GM21825 (cell line): ENCODE results near the gene GPR87.

Experiments used
- ATAC-seq: cut with Tn5 transposase; IDR thresholded peaks from one replicate; pipeline ENCODE4 v1.9.1; 2021; ENCODE audit warnings: mild to moderate bottlenecking, moderate library complexity; ENCODE audit not compliant: unreplicated experiment

The GPR87 gene

DNA sequence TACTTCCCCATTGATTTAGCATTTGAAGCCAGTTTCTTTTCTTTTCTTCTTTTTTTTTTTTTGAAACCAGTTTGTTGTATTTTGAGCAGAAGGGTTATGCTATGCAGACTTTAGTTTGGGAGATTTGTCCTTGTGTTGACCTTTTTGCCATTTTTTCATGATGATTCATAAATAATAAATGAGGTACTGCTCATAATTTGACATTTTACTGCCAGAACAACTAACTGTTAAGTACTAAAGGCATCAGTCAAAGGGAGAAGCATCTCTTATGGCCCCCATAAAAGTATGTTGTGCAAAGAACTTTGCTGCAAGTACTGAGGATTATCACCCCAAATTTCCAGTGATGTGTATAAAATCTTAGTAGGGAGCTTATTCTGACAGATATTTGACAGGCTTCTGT, 1.7 kb upstream of the GPR87 start:
- ATAC-seq, result no peak

GRCh38 chr3:151315846-151316245, 774 bp downstream of the GPR87 start:
- ATAC-seq, result no peak

GRCh38 chr3:151315136-151315535, 1.5 kb downstream of the GPR87 start:
- ATAC-seq, result no peak

DNA sequence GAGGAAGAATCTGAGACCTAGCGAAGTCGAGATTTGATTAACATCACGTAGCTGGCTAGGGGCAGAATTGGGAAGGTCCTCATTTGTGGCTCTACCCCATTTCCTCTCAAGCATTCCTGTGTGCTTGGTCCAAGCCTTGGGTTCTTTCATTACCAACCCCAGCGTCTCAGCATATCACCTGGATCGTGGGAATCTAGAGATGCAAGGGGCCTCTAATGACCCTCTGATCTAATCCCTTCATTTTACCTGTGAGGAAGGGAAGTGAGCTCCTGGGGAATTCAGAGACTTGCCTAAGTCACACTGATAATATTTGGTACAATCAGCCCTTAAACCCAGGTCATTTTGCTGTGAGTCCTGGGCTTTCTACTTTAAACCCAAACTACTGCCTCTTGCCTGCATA, 2.0 kb downstream of the GPR87 start:
- ATAC-seq, result no peak

GRCh38 chr3:151314137-151314536, 2.5 kb downstream of the GPR87 start:
- ATAC-seq, result no peak

DNA sequence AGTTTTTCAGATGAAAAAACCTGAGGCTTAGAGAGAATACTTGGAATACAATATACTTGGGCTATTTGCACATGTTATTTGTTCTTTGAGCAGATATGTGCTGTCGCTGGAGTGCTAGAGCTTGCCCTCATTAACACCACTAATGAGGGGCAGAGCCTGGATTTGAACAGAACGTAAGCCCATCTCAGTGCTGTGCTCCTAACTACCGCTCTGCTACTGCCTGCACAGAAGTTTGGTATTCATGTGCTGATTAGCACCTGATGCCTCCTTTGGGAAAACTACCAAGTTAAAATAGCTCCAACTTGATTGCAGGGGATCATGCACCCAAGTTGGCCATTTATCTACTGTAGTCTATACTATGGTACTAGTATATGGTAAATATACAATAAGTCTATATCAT, 3.6 kb downstream of the GPR87 start:
- no peak for ATAC-seq

DNA sequence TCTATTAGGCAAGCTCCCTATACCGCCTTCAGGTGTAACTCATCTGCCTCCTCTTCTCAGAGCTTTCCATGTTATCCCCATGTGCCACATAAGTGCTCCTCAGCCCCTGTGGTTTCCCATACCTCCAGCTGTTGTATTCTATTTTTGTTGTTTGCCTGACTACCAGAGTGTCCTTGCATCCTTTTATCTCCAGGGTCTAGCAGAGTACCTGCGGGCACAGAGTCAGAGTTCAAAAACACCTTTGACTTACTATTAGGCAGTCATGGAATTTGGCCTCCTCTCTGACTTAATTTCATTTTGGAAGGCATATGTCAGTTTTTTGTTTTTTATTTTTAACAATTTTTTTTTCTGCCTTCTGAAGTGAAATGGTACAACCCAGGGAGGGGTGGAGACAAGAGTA, 7.1 kb downstream of the GPR87 start:
- ATAC-seq, result no peak

DNA sequence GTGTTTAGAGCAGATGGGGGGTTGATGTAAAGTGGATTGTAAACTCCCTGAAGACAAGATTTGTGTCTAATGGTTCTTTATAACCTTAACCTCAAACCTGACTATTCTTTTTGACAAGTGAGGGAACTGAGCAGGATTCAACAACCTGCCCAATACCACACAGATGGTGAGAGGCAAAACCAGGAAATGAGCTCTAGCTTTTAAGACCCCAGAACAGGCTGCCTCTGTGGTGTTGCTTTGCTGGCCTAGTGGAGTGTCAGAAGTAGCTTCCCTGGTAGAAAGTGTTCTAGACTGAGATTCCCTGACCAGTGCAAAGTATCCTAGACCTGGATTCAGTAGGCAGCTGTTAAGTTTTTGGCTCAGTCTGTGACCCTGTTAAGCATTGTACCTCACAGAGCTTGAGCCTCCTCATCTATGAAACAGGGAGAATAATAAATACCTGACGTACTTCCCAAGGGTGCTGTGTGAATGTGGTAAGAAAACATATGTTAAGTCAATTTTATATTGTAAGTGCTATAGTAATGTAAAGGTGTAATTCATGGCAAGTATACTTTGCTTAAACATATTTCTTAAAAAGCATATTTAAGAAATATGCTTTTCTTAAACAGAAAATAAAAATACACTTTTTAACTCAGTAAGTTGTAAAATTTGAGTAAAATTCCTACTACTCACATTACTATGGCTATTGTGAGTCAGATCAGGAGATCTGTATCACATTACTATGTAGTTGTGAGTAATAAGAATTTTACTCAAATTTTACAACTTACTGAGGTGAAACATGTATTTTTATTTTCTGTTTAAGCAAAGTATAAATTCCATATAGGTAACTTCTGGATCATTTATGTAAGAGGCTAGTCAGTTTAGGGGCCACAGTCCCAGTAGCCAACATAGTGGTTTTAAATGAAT, 8.8 kb downstream of the GPR87 start:
- ATAC-seq, result no peak

DNA sequence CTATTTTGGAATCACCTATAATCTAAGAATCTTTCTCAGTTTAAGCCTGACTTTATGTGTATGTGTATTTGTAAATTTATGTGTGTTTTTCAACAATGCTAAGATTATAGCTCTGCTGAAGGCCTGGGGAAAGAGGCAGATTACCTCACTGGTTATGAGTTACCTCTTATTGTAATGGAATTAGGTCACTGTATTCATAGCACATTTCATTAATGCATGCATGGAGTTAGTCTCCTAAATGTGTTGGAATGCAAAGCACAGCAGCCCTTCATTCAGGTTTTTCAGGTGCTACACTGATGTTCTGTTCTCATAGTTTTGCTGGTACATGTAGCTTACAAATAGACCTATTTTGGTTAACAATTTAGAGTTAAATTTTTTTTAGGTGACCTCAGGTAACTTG, 9.5 kb downstream of the GPR87 start:
- ATAC-seq, result no peak

GRCh38 chr3:151306168-151306810, 10.3 kb downstream of the GPR87 start:
- no peak for ATAC-seq

- ATAC-seq, result no peak
Observed at GRCh38 chr3:151305775-151306151, 10.9 kb downstream of the GPR87 start.

- no peak for ATAC-seq
Observed at GRCh38 chr3:151305060-151305774, 11.4 kb downstream of the GPR87 start.

DNA sequence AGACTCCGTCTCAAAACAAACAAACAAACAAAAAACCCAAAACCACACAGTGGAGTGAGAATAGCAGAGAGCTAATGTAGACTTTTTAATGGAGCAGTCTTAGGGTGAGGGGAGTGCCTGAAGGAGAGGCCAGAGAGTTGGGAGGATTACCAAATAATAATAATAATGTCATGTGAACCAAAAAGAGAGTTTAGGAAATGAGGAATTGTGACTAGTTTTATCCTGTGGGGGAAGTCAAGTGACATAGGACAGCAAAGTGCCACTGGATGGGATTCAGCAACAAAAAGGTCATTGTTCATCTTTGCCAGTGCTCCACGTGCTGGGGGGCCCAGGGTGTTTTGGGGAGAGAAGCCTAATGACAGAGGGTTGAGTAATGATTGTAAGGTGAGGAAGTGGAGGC, 12.9 kb downstream of the GPR87 start:
- no peak for ATAC-seq

DNA sequence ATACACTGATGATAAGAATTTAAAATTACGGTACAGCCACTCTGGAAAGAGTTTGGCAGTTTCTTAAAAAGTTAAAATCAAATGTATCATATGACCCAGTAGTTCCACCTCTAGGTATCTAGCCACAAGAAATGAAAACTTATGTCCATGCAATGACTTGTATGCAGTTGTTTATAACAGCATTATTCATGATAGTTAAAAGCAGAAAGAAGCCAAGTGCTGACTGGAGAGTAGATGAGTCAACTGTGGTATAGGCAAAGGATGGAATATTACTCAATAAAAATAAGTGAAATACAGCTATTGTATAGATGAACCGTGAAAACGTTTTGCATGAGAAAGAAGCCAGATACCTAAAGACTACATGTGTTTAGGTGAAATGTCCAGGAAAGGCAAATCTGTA, 14.8 kb downstream of the GPR87 start:
- ATAC-seq, result no peak

DNA sequence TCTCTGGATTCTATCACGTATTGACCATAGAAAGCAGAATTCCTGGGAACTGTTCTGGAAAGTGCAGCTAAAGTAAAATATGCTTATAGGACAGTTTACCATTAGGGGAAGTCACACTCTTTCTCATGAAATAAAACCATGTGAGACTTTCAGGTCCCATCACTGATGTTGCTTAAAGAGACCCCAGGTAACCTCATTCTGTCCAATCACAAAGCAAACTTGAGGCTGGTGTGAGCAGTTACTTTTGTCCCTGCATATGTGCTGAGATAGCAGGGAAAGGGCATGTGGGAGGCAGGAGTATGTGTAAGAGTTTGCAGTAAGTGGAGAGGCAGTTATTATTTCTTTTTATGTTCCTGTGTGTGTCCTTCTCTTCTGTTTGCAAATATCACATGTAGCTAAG, 16.1 kb downstream of the GPR87 start:
- no peak for ATAC-seq

DNA sequence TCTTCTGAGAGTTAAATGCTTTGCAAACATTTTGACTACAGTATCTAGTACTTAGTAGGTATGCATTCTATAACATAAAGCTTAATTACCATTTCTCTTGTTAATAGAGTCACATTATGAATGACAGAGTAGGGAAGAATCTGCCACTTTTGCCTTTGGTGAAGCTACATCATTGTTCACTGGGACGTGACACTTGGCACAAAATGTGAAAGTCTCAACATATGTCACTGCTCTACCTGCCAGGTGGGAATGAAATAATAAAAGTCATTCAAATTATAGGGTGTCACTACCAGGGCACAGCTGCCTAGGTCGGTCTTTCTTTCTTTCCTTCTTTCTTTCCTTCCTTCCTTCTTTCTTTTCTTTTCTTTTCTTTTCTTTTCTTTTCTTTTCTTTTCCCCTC, 17.6 kb downstream of the GPR87 start:
- no peak for ATAC-seq

DNA sequence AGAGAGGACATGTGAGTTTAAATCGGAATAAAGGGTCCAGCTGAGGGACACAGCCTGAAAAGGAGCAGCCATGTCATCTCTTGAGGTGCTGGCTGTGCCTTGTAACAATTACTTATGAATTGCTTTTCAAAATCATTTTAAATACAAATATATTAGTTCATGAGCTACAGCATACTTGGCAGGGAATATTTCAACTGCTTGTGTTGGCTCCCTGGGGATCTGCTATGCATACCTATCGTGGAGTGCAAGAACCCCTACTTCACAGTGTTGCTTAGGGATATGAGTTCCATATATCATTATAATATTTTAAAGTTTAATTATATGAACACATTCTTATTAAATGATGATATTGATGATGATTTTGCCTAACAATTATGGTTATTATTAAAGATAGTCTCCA, 19.2 kb downstream of the GPR87 start:
- ATAC-seq, result no peak

GRCh38 chr3:151296226-151296625, 20.4 kb downstream of the GPR87 start:
- no peak for ATAC-seq

DNA sequence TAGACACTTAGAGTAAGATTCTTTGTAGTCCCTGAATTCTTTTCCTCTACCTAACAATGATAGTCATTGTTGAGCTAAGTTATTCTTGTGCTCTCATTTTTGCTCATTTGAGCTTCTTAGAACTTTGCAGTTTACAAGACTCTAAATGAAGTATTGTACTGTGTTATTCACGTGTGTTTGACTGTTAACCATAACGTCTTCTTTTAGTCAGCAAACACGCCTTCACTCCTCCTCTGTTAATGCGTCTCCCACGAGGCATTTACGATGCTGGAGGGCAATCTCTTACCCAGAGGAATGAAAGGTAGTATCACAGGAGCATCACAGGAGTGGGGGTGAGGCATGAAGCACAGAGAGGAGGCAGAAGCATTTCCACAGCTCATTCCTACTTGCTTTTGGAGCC, 23.5 kb downstream of the GPR87 start:
- ATAC-seq, result no peak

GRCh38 chr3:151290673-151291072, 25.9 kb downstream of the GPR87 start:
- no peak for ATAC-seq

GRCh38 chr3:151289445-151289844, 27.2 kb downstream of the GPR87 start:
- ATAC-seq, result no peak

GRCh38 chr3:151285940-151286339, 30.7 kb downstream of the GPR87 start:
- ATAC-seq, result no peak
